Panc1 (cell line): ENCODE results near the gene KRTCAP2. TPM values are rescaled to one million over a fixed set of nuclear protein-coding genes. Genes with fewer than 3 reads are reported as not detected.

Experiments
- ATAC-seq: fragments of 200-7000 bp; cut with Tn5 transposase; 2 replicates; pipeline ENCODE4 v1.9.1; 2020; ENCODE audit warnings: mild to moderate bottlenecking, moderate library complexity
- BruUV-seq: library from RNA; stranded (reverse); fragments of 400-500 nt; replicated peaks from 2 replicates; lab custom pipeline; 2021; lab: Mats Ljungman, UMichigan
- CTCF ChIA-PET: fragments of 300-600 bp; sonication (Branson Sonifier 250); formaldehyde crosslinking; loops from one replicate; lab custom pipeline; 2022; ENCODE audit warnings: antibody characterized with exemption; lab: Charles Lee
- POLR2A ChIA-PET: fragments of 300-600 bp; sonication (Branson Sonifier 250); formaldehyde crosslinking; loops from one replicate; lab custom pipeline; 2022; ENCODE audit warnings: antibody characterized with exemption; lab: Charles Lee
- DNase-seq: peaks from one replicate; pipeline ENCODE4 v3.0.0-alpha.2; 2010; ENCODE audit warnings: low read depth, low spot score
- H3K27ac ChIP-seq: 2 replicates; pipeline ENCODE4 v1.5.1; 2011; ENCODE audit warnings: mild to moderate bottlenecking, low read length, inconsistent platforms
- H3K27me3 ChIP-seq: fragments of 200-500 bp; sonication (Bioruptor generic); 2 replicates; pipeline ENCODE4 v1.6.0; 2014; ENCODE audit warnings: low read length, inconsistent platforms; ENCODE audit not compliant: control insufficient read depth, insufficient read depth
- H3K36me3 ChIP-seq: fragments of 200-500 bp; sonication (Bioruptor generic); 2 replicates; pipeline ENCODE4 v1.5.1; 2014; ENCODE audit warnings: inconsistent platforms, mild to moderate bottlenecking, low read length, moderate library complexity; ENCODE audit not compliant: control insufficient read depth, insufficient read depth
- H3K4me1 ChIP-seq: 2 replicates; pipeline ENCODE4 v1.5.1; 2011; ENCODE audit warnings: inconsistent platforms, mild to moderate bottlenecking, low read length, moderate library complexity; ENCODE audit not compliant: control insufficient read depth, insufficient read depth
- H3K4me3 ChIP-seq, 2 experiments: 2 replicates each; pipeline ENCODE4 v1.5.1; 2011 to 2012; ENCODE audit warnings: low read depth in 2 of 2, low read length in 2 of 2, mild to moderate bottlenecking in 2 of 2, inconsistent platforms in 1 of 2, moderate library complexity in 1 of 2
- H3K9me3 ChIP-seq: fragments of 200-500 bp; sonication (Bioruptor generic); 2 replicates; pipeline ENCODE4 v1.5.1; 2014; ENCODE audit warnings: low read depth, mild to moderate bottlenecking, inconsistent platforms, low read length, moderate library complexity; ENCODE audit not compliant: control insufficient read depth, insufficient read depth
- CTCF ChIP-seq: fragments of 450-650 bp; IDR thresholded peaks from 2 replicates; pipeline ENCODE4 v1.5.1; 2017; ENCODE audit warnings: mild to moderate bottlenecking
- POLR2AphosphoS5 ChIP-seq: IDR thresholded peaks from 2 replicates; pipeline ENCODE4 v1.6.1; 2012; ENCODE audit warnings: mild to moderate bottlenecking, low read depth, low read length, moderate library complexity
- REST ChIP-seq, 2 experiments: IDR thresholded peaks; 2 replicates each; pipeline ENCODE4 v1.6.1; 2011 to 2012; ENCODE audit warnings: low read depth in 2 of 2, control low read depth in 1 of 2, low read length in 1 of 2, mild to moderate bottlenecking in 1 of 2, moderate library complexity in 1 of 2; ENCODE audit not compliant: insufficient read depth in 1 of 2
- SIN3A ChIP-seq: IDR thresholded peaks from 2 replicates; pipeline ENCODE4 v1.6.1; 2012; ENCODE audit warnings: low read depth, mild to moderate bottlenecking, low read length, moderate library complexity, borderline replicate concordance; ENCODE audit not compliant: insufficient read depth
- TCF7L2 ChIP-seq: IDR thresholded peaks from 2 replicates; pipeline ENCODE4 v1.6.1; 2011; ENCODE audit warnings: mild to moderate bottlenecking, low read depth, low read length, inconsistent platforms
- in situ Hi-C: cut with HindIII; loops from 2 replicates; pipeline ENCODE4 v1.10.0; 2016; ENCODE audit warnings: low sequenced_read_pairs, low pct_unique_long_range_greater_than_20kb
- intact Hi-C: fragments of 100-400 bp; cut with micrococcal nuclease; formaldehyde crosslinking; loops from one replicate; pipeline ENCODE4 v1.10.0; 2022; ENCODE audit not compliant: unreplicated experiment
- total RNA-seq: library from RNA; stranded (reverse); gene quantifications from one replicate; pipeline ENCODE4 v1.2.1, GENCODE V29; 2021; ENCODE audit not compliant: unreplicated experiment

KRTCAP2 gene
- total RNA-seq, 1 experiment from 2014 or later: 155 TPM

GRCh38 chr1:155123801-155124200 lies 49.3 kb downstream of the KRTCAP2 start:
- no peak overlapping the region; the same call in 1 of the 2 replicates for H3K27ac ChIP-seq
- H3K4me1 ChIP-seq: peaks cover 37% of the 10 kb centered on the region

GRCh38 chr1:155122308-155122707 lies 50.8 kb downstream of the KRTCAP2 start:
- POLR2A ChIA-PET: interaction anchor here (0.6 kb wide), 1 partner anchor 45 kb away, joined by 3 read pairs; no protein-coding TSS in a partner anchor
- Histone ChIP-seq H3K4me1 (peaks cover 28% of the 10 kb centered on the region), H3K9me3 (no peaks in the 10 kb centered on the region), H3K36me3 (no peaks in the 10 kb centered on the region), H3K4me3 (no peak overlapping the region), H3K27ac (no peak overlapping the region), H3K27me3 (no peaks in the 10 kb centered on the region)
- TF ChIP-seq TCF7L2: no peak
- TF ChIP-seq CTCF: no peak
- TF ChIP-seq REST (IDR thresholded peaks at IDR 0.05; ENCODE audit: insufficient read depth in 1 of 2, low read depth in 2 of 2, low read length in 1 of 2): no peak
- no peak for TF ChIP-seq POLR2AphosphoS5
- no peak for TF ChIP-seq SIN3A
- DNase-seq (no peak), ATAC-seq (no peak)
- CTCF ChIA-PET: no interaction called here
- in situ Hi-C loops: no loop called here
- no TSS peak for BruUV-seq
- intact Hi-C loops: no loop called here

More at GRCh38 chr1:155123801-155124200, 49.3 kb downstream of the KRTCAP2 start:
- BruUV-seq: no TSS peak
- ATAC-seq (no peak), DNase-seq (no peak)
- Histone ChIP-seq H3K9me3 (no peaks in the 10 kb centered on the region), H3K27me3 (no peaks in the 10 kb centered on the region), H3K36me3 (peaks cover 3% of the 10 kb centered on the region; the same call in 1 of the 2 replicates), H3K4me3 (no peak overlapping the region)
- ChIA-PET POLR2A (interaction anchor here (0.6 kb wide), 1 partner anchor 11 kb away, joined by 3 read pairs; no protein-coding TSS in a partner anchor), CTCF (interaction anchor here (0.7 to 1.7 kb wide), 3 partner anchors 8 to 32 kb away, joined by 5 to 7 read pairs (median 5); no protein-coding TSS in a partner anchor)
- TF ChIP-seq SIN3A (no peak), POLR2AphosphoS5 (no peak)
- intact Hi-C loops: no loop called here
- in situ Hi-C loops: no loop called here

- ChIA-PET POLR2A (no interaction called here), CTCF (interaction anchor here (0.7 to 1.9 kb wide), 2 partner anchors 21 to 46 kb away, joined by 3 to 5 read pairs; no protein-coding TSS in a partner anchor)
- ATAC-seq (no peak), DNase-seq (no peak)
- H3K27ac ChIP-seq: no peak overlapping the region
- H3K9me3 ChIP-seq: no peaks in the 10 kb centered on the region
- peaks cover 20% of the 10 kb centered on the region for H3K4me1 ChIP-seq
- H3K36me3 ChIP-seq: no peaks in the 10 kb centered on the region
- BruUV-seq: no TSS peak
- TF ChIP-seq SIN3A (no peak), CTCF (no peak), REST (IDR thresholded peaks at IDR 0.05; ENCODE audit: insufficient read depth in 1 of 2, low read depth in 2 of 2, low read length in 1 of 2) (no peak), TCF7L2 (no peak), POLR2AphosphoS5 (no peak)
- intact Hi-C loops (no loop called here), in situ Hi-C loops (no loop called here)
- H3K4me3 ChIP-seq: no peak overlapping the region
- no peaks in the 10 kb centered on the region for H3K27me3 ChIP-seq
Observed at GRCh38 chr1:155121249-155121648, 51.9 kb downstream of the KRTCAP2 start.
